ENCODE measurements around the gene WNT9B. TPM values are rescaled to one million over a fixed set of nuclear protein-coding genes. Genes with fewer than 3 reads are reported as not detected.

WNT9B gene
- total RNA-seq, 1 experiment from 2014 or later = not detected

- Histone ChIP-seq H3K4me1 (0 out of 2 replicates have a peak, but pooled peaks cover 3% of the 10 kb centered on the region), H3K36me3 (ENCODE audit: control insufficient read depth, insufficient read depth, low read length) (no peaks in the 10 kb centered on the region), H3K4me3 (ENCODE audit: low read depth, low read length) (no peak overlapping the region), H3K27me3 (replicated peaks; ENCODE audit: control insufficient read depth, insufficient read depth, low read length) (no peaks in the 10 kb centered on the region), H3K9me3 (no peaks in the 10 kb centered on the region)
- no peak overlapping the region for H3K4me3 Mint-ChIP-seq (ENCODE audit: unreplicated experiment)
- H3K9me3 Mint-ChIP-seq (ENCODE audit: unreplicated experiment) = no peaks in the 10 kb centered on the region
- POLR2A ChIA-PET = interaction anchor here (0.6 kb wide), 2 partner anchors 102 to 327 kb away, joined by 3 read pairs; no protein-coding TSS in a partner anchor
- no peaks in the 10 kb centered on the region for H3K36me3 Mint-ChIP-seq (ENCODE audit: insufficient read depth, unreplicated experiment)
- BruUV-seq (replicated peaks) = no TSS peak
- CTCF ChIA-PET = interaction anchor here (0.8 to 1.6 kb wide), 2 partner anchors 18 to 43 kb away, joined by 3 to 4 read pairs; partner anchors contain the start of gene WNT9B
- peaks cover 8% of the 10 kb centered on the region for H3K4me1 Mint-ChIP-seq (ENCODE audit: low read depth, unreplicated experiment)
- no peak for TF ChIP-seq CTCF (IDR thresholded peaks at IDR 0.05; ENCODE audit: insufficient read depth in 1 of 2, low read depth in 1 of 2, low read length in 1 of 2, severe bottlenecking in 1 of 2, unreplicated experiment in 1 of 2)
- no peak overlapping the region for H3K27ac Mint-ChIP-seq (ENCODE audit: unreplicated experiment)
- intact Hi-C loops (cut with micrococcal nuclease; ENCODE audit: unreplicated experiment) = no loop called here
- no peaks in the 10 kb centered on the region for H3K27me3 Mint-ChIP-seq (ENCODE audit: insufficient read depth, unreplicated experiment)
- no peak for DNase-seq
Observed at GRCh38 chr17:46832945-46833839, 18.2 kb upstream of the WNT9B start.

GRCh38 chr17:46833840-46834208 lies 17.6 kb upstream of the WNT9B start:
- ChIA-PET POLR2A (interaction anchor here (0.6 kb wide), 1 partner anchor 326 kb away, joined by 3 read pairs; no protein-coding TSS in a partner anchor), CTCF (interaction anchor here (1.6 kb wide), 1 partner anchor 18 kb away, joined by 4 read pairs; the partner anchor contains the start of gene WNT9B)
- Mint-ChIP-seq H3K27ac (ENCODE audit: unreplicated experiment) (no peak overlapping the region), H3K4me1 (ENCODE audit: low read depth, unreplicated experiment) (peaks cover 8% of the 10 kb centered on the region), H3K36me3 (ENCODE audit: insufficient read depth, unreplicated experiment) (no peaks in the 10 kb centered on the region), H3K4me3 (ENCODE audit: unreplicated experiment) (no peak overlapping the region), H3K9me3 (ENCODE audit: unreplicated experiment) (no peaks in the 10 kb centered on the region), H3K27me3 (ENCODE audit: insufficient read depth, unreplicated experiment) (no peaks in the 10 kb centered on the region)
- Histone ChIP-seq H3K9me3 (no peaks in the 10 kb centered on the region), H3K36me3 (ENCODE audit: control insufficient read depth, insufficient read depth, low read length) (no peaks in the 10 kb centered on the region), H3K4me3 (ENCODE audit: low read depth, low read length) (no peak overlapping the region), H3K4me1 (0 out of 2 replicates have a peak, but pooled peaks cover 3% of the 10 kb centered on the region), H3K27me3 (replicated peaks; ENCODE audit: control insufficient read depth, insufficient read depth, low read length) (no peaks in the 10 kb centered on the region)
- BruUV-seq (replicated peaks) = no TSS peak
- intact Hi-C loops (cut with micrococcal nuclease; ENCODE audit: unreplicated experiment) = no loop called here
- no peak for DNase-seq
- TF ChIP-seq CTCF (IDR thresholded peaks at IDR 0.05; ENCODE audit: insufficient read depth in 1 of 2, low read depth in 1 of 2, low read length in 1 of 2, severe bottlenecking in 1 of 2, unreplicated experiment in 1 of 2) = no peak

- no peak overlapping the region for H3K27ac Mint-ChIP-seq (ENCODE audit: unreplicated experiment)
- H3K4me3 Mint-ChIP-seq (ENCODE audit: unreplicated experiment) = no peak overlapping the region
- H3K4me1 Mint-ChIP-seq (ENCODE audit: low read depth, unreplicated experiment) = peaks cover 8% of the 10 kb centered on the region
- H3K9me3 Mint-ChIP-seq (ENCODE audit: unreplicated experiment) = peaks cover 5% of the 10 kb centered on the region
- H3K9me3 ChIP-seq = no peaks in the 10 kb centered on the region
- no peak for TF ChIP-seq CTCF (IDR thresholded peaks at IDR 0.05; ENCODE audit: insufficient read depth in 1 of 2, low read depth in 1 of 2, low read length in 1 of 2, severe bottlenecking in 1 of 2, unreplicated experiment in 1 of 2)
- POLR2A ChIA-PET = no interaction called here
- DNase-seq = no peak
- BruUV-seq (replicated peaks) = no TSS peak
- no peaks in the 10 kb centered on the region for H3K27me3 ChIP-seq (replicated peaks; ENCODE audit: control insufficient read depth, insufficient read depth, low read length)
- 0 out of 2 replicates have a peak, but pooled peaks cover 3% of the 10 kb centered on the region for H3K4me1 ChIP-seq
- H3K36me3 Mint-ChIP-seq (ENCODE audit: insufficient read depth, unreplicated experiment) = no peaks in the 10 kb centered on the region
- intact Hi-C loops (cut with micrococcal nuclease; ENCODE audit: unreplicated experiment) = no loop called here
- no peaks in the 10 kb centered on the region for H3K27me3 Mint-ChIP-seq (ENCODE audit: insufficient read depth, unreplicated experiment)
- no peak overlapping the region for H3K4me3 ChIP-seq (ENCODE audit: low read depth, low read length)
- no peaks in the 10 kb centered on the region for H3K36me3 ChIP-seq (ENCODE audit: control insufficient read depth, insufficient read depth, low read length)
- CTCF ChIA-PET = interaction anchor here (1.7 kb wide), 2 partner anchors 8 to 49 kb away, joined by 8 to 10 read pairs; no protein-coding TSS in a partner anchor
Observed at GRCh38 chr17:46834846-46835245, 16.5 kb upstream of the WNT9B start.

Data from Caco-2 (cell line).